PC-9 (cell line): ENCODE data around the gene CFHR2.

ENCODE experiments used
- CTCF ChIP-seq: fragments of 200-600 bp; sonication (generic); conservative IDR thresholded peaks from 2 replicates; pipeline ENCODE4 v1.6.1; 2017; ENCODE audit warnings: mixed run types, antibody characterized with exemption, mild to moderate bottlenecking, moderate library complexity
- EZH2 ChIP-seq: fragments of 200-600 bp; sonication (generic); IDR thresholded peaks from 2 replicates; pipeline ENCODE4 v1.8.0; 2017; ENCODE audit warnings: antibody characterized with exemption, low read depth

- TF ChIP-seq CTCF (no peak), EZH2 (no peak)
Measured at GRCh38 chr1:196993916-196994315, 50.4 kb downstream of the CFHR2 start.
